B cell (primary cell): ENCODE data around the gene NRROS. TPM values are rescaled to one million over a fixed set of nuclear protein-coding genes. Genes with fewer than 3 reads are reported as not detected.

Source experiments
- ATAC-seq: fragments of 200-7000 bp; cut with Tn5 transposase; one replicate; pipeline ENCODE4 v1.10.0; 2021; ENCODE audit warnings: low read depth, mild to moderate bottlenecking, moderate number of reproducible peaks, moderate library complexity
- CTCF ChIA-PET: fragments of 350-600 bp; sonication (Branson Sonifier 250); formaldehyde crosslinking; loops from one replicate; lab custom pipeline; 2021; ENCODE audit warnings: antibody characterized with exemption, inconsistent platforms; lab: Charles Lee
- POLR2A ChIA-PET: fragments of 350-600 bp; sonication (Branson Sonifier 250); formaldehyde crosslinking; loops from one replicate; lab custom pipeline; 2021; ENCODE audit warnings: antibody characterized with exemption; lab: Charles Lee
- DNase-seq: peaks from one replicate; pipeline ENCODE4 v3.0.0; 2013
- H2AFZ ChIP-seq: 2 replicates; pipeline ENCODE4 v1.6.1; 2012; ENCODE audit warnings: mild to moderate bottlenecking, low read depth, low read length; ENCODE audit not compliant: insufficient read depth, poor library complexity, severe bottlenecking
- H3K27ac ChIP-seq, 2 donors: 1 replicate in 1 of 2; 2 replicates in 1 of 2; pipeline ENCODE4 v1.5.1; 2012 to 2013; ENCODE audit warnings: low read length in 2 of 2, mild to moderate bottlenecking in 2 of 2, moderate library complexity in 1 of 2
- H3K27me3 ChIP-seq, 4 experiments: fragments of 200-600 bp in 1 of 4; sonication (generic) in 1 of 4; replicated peaks in 1 of 4; 1 replicate in 2 of 4; 2 replicates in 2 of 4; pipeline versions ENCODE4 v1.6.1 to v1.7.0; 2013 to 2016; ENCODE audit warnings: low read length in 3 of 4, mild to moderate bottlenecking in 2 of 4, mixed read lengths in 1 of 4, moderate library complexity in 1 of 4; ENCODE audit not compliant: insufficient read depth in 4 of 4, control insufficient read depth in 3 of 4; ENCODE audit errors: control extremely low read depth in 1 of 4
- H3K36me3 ChIP-seq, 2 experiments: replicated peaks in 1 of 2; 1 replicate in 1 of 2; 2 replicates in 1 of 2; pipeline versions ENCODE4 v1.6.1 to v1.7.1; 2013; ENCODE audit warnings: low read length in 1 of 2; ENCODE audit not compliant: insufficient read depth in 2 of 2, control insufficient read depth in 1 of 2; ENCODE audit errors: control extremely low read depth in 1 of 2, extremely low read depth in 1 of 2
- H3K4me1 ChIP-seq, 2 donors: fragments of 200-600 bp in 1 of 2; sonication (generic) in 1 of 2; 1 replicate in 1 of 2; 2 replicates in 1 of 2; pipeline versions ENCODE4 v1.5.1 to v1.6.1; 2013 to 2017; ENCODE audit warnings: low read length in 2 of 2; ENCODE audit not compliant: control insufficient read depth in 2 of 2, insufficient read depth in 2 of 2
- H3K4me2 ChIP-seq: replicated peaks from 2 replicates; pipeline ENCODE3; 2012; ENCODE audit warnings: mild to moderate bottlenecking, low read depth, low read length; ENCODE audit not compliant: poor library complexity, severe bottlenecking
- H3K4me3 ChIP-seq, 5 experiments: fragments of 200-600 bp in 1 of 5; sonication (generic) in 1 of 5; 1 replicate in 3 of 5; 2 replicates in 2 of 5; pipeline versions ENCODE4 v1.5.1 to v1.7.0; 2011 to 2016; ENCODE audit warnings: low read length in 4 of 5, mild to moderate bottlenecking in 4 of 5, low read depth in 2 of 5, control low read depth in 1 of 5, moderate library complexity in 1 of 5; ENCODE audit not compliant: insufficient read depth in 1 of 5; ENCODE audit errors: control extremely low read depth in 1 of 5, extremely low read depth in 1 of 5
- H3K79me2 ChIP-seq: fragments of 200-600 bp; sonication (generic); one replicate; pipeline ENCODE4 v1.6.0; 2016; ENCODE audit warnings: low read length; ENCODE audit not compliant: control insufficient read depth, insufficient read depth
- H3K9ac ChIP-seq: fragments of 200-600 bp; sonication (generic); 2 replicates; pipeline ENCODE4 v1.6.1; 2017; ENCODE audit warnings: mild to moderate bottlenecking, low read length, moderate library complexity
- H3K9me3 ChIP-seq, 3 donors: one replicate each; pipeline versions ENCODE4 v1.6.1 to v1.7.1; 2013; ENCODE audit warnings: low read length in 2 of 3; ENCODE audit not compliant: control insufficient read depth in 2 of 3, insufficient read depth in 1 of 3; ENCODE audit errors: control extremely low read depth in 1 of 3
- H4K20me1 ChIP-seq: 2 replicates; pipeline ENCODE4 v1.6.0; 2012; ENCODE audit warnings: mild to moderate bottlenecking, low read length; ENCODE audit not compliant: insufficient read depth, control insufficient read depth, poor library complexity, severe bottlenecking
- H3K27ac Mint-ChIP-seq: one replicate; pipeline ENCODE4 v1.8.0; 2021; ENCODE audit warnings: mixed read lengths
- H3K27me3 Mint-ChIP-seq: one replicate; pipeline ENCODE4 v1.8.0; 2021; ENCODE audit warnings: mixed read lengths
- H3K4me1 Mint-ChIP-seq: one replicate; pipeline ENCODE4 v1.8.0; 2021; ENCODE audit warnings: mixed read lengths
- H3K4me3 Mint-ChIP-seq: one replicate; pipeline ENCODE4 v1.8.0; 2021; ENCODE audit warnings: mixed read lengths
- H3K9me3 Mint-ChIP-seq: one replicate; pipeline ENCODE4 v1.8.0; 2022; ENCODE audit warnings: mixed read lengths; ENCODE audit not compliant: insufficient read depth
- CTCF ChIP-seq: fragments of 200-600 bp; IDR thresholded peaks from one replicate; pipeline ENCODE4 v1.8.0; 2022; ENCODE audit warnings: antibody characterized with exemption, mild to moderate bottlenecking
- EZH2 ChIP-seq: IDR thresholded peaks from 2 replicates; pipeline ENCODE4 v1.6.1; 2012; ENCODE audit warnings: borderline replicate concordance, low read depth, mild to moderate bottlenecking, moderate library complexity, low read length; ENCODE audit not compliant: insufficient read depth, poor library complexity, severe bottlenecking
- WGBS: methylation state at CpG from one replicate; pipeline ENCODE4 v1.1.5; 2013; ENCODE audit warnings: missing lambda C conversion rate; ENCODE audit not compliant: insufficient coverage; 5-methylcytosine and 5-hydroxymethylcytosine counted together
- intact Hi-C: fragments of 100-400 bp; cut with micrococcal nuclease; formaldehyde crosslinking; loops from one replicate; pipeline ENCODE4 v1.10.0; 2022
- polyA minus RNA-seq: library from RNA; depleted of rRNA, polyadenylated mRNA; stranded (reverse); fragments of >200 nt; gene quantifications from 2 replicates; pipeline ENCODE4 v1.2.3, GENCODE V29; 2012
- polyA plus RNA-seq: library from polyadenylated mRNA; depleted of rRNA; stranded (reverse); fragments of >200 nt; gene quantifications from 2 replicates; pipeline ENCODE4 v1.2.3, GENCODE V29; 2012
- total RNA-seq, 2 donors: library from RNA; stranded (reverse); fragments of 120-200 nt in 1 of 2; gene quantifications; 1 replicate in 1 of 2; 2 replicates in 1 of 2; pipeline versions ENCODE4 v1.2.3 to v1.2.4, GENCODE V29; 2013 to 2022

Gene NRROS
- total RNA-seq (85.9 and 87.9 TPM in 2 replicates), polyA plus RNA-seq (40.1 and 50.3 TPM in 2 replicates), polyA minus RNA-seq (16.2 and 37.0 TPM in 2 replicates)
- total RNA-seq (2013) = 8.8 TPM

- H3K4me1 Mint-ChIP-seq = peaks cover 73% of the 10 kb centered on the region
- peaks cover 58% of the 10 kb centered on the region for H3K79me2 ChIP-seq
These were observed at the start of gene NRROS for GRCh38 chr3:196639483-196640296. NRROS (plus strand) TSS chr3:196639694; CDS start chr3:196654540, 14,846 bp downstream.

More at GRCh38 chr3:196639483-196640296, at the start of gene NRROS:
- H3K4me1 ChIP-seq = peaks cover 58 to 71% of the 10 kb centered on the region in 2 donors
- H3K4me2 ChIP-seq = peak within 1 kb of the TSS; percentile 94
- ChIA-PET POLR2A (interaction anchor here (1.1 to 2.6 kb wide), 6 partner anchors 7 to 73 kb away, joined by 3 to 11 read pairs (median 5); partner anchors contain the start of genes CEP19 and PIGX), CTCF (interaction anchor here (0.5 to 4.1 kb wide), 7 partner anchors 28 to 371 kb away, joined by 3 to 34 read pairs (median 4); no protein-coding TSS in a partner anchor)
- no peaks in the 10 kb centered on the region for H3K27me3 Mint-ChIP-seq
- ATAC-seq (peak; percentile 48), DNase-seq (peak; percentile 91)
- H4K20me1 ChIP-seq = peaks cover 8% of the 10 kb centered on the region
- H3K9ac ChIP-seq = peak within 1 kb of the TSS; percentile 90
- peak within 1 kb of the TSS; percentile 82 for H2AFZ ChIP-seq
- no peaks in the 10 kb centered on the region for H3K27me3 ChIP-seq
- peak within 1 kb of the TSS; percentile 99 for H3K27ac Mint-ChIP-seq
- intact Hi-C loops = loop anchor here (1.0 to 10.0 kb wide), 3 partner anchors 30 to 735 kb away; partner anchors contain the start of genes TFRC and TNK2
- peak within 1 kb of the TSS; percentile 80 to 88 (median 83) for H3K4me3 ChIP-seq
- H3K27ac ChIP-seq = peak within 1 kb of the TSS; percentile 85 to 93
- peaks cover 0 to 13% of the 10 kb centered on the region in 2 experiments for H3K36me3 ChIP-seq
- no peaks in the 10 kb centered on the region for H3K9me3 Mint-ChIP-seq
- H3K4me3 Mint-ChIP-seq = peak within 1 kb of the TSS; percentile 89
- under 1% methylated on average over 65 of the region's 65 CpGs for WGBS
- no peak for TF ChIP-seq CTCF
- TF ChIP-seq EZH2 = no peak
- no peaks in the 10 kb centered on the region for H3K9me3 ChIP-seq
